ENCODE measurements around the gene RNF212B.
"Not testable (repeated sequence)": the region's sequence is repeated elsewhere in the genome, so short reads cannot be mapped to it uniquely, and the experiment has no call there.

The RNF212B gene

GRCh38 chr14:23269193-23269592 lies 31.5 kb downstream of the RNF212B start:
- no peak for TF ChIP-seq CTCF (IDR thresholded peaks at IDR 0.05; ENCODE audit: low read length, missing control alignments)
- DNase-seq (ENCODE audit: low read depth), result no peak
- no peak overlapping the region for H3K4me3 ChIP-seq (replicated peaks; ENCODE audit: low read depth, low read length)

- TF ChIP-seq CTCF (IDR thresholded peaks at IDR 0.05; ENCODE audit: low read length, missing control alignments), result no peak
- H3K4me3 ChIP-seq (replicated peaks; ENCODE audit: low read depth, low read length), result no peak overlapping the region
- DNase-seq (ENCODE audit: low read depth), result no peak
Measured at GRCh38 chr14:23275412-23275811, 37.7 kb downstream of the RNF212B start.

DNA sequence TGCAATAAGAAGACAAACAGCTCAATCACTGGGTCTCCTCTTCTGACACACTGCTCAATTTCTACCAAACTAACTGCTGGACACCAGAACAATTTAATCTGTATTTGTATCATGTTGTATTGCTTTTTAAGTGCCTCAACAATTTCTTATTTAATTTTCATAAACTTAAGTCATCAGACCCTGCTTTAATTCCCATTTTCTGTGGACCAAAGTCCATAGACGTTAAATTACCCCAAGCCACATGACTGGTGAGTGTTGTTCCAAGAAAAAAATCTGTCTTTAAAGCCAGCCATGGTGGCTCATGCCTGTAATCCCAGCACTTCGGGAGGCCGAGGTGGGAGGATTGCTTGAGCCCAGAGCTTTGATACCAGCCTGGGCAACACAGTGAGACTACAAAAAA lies 39.5 kb downstream of the RNF212B start:
- TF ChIP-seq CTCF (IDR thresholded peaks at IDR 0.05; ENCODE audit: low read length, missing control alignments), result no peak
- no peak overlapping the region for H3K4me3 ChIP-seq (replicated peaks; ENCODE audit: low read depth, low read length)
- no peak for DNase-seq (ENCODE audit: low read depth)

DNA sequence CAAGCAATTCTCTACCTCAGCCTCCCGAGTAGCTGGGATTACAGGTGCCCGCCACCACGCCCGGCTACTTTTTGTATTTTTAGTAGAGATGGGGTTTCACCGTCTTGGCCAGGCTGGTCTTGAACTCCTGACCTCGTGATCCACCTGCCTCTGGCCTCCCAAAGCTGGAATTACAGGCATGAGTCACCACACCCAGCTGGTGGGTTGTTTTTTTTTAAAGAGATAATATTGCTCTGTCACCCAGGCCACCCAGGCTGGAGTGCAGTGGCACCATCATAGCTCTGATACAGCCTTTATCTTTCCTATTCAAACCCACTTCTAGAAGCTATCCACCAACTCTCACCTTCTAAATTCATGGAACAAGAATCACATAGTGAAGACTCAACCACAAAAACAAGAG lies 40.2 kb downstream of the RNF212B start:
- not testable (repeated sequence) for H3K4me3 ChIP-seq (replicated peaks; ENCODE audit: low read depth, low read length); DNase-seq (ENCODE audit: low read depth)

DNA sequence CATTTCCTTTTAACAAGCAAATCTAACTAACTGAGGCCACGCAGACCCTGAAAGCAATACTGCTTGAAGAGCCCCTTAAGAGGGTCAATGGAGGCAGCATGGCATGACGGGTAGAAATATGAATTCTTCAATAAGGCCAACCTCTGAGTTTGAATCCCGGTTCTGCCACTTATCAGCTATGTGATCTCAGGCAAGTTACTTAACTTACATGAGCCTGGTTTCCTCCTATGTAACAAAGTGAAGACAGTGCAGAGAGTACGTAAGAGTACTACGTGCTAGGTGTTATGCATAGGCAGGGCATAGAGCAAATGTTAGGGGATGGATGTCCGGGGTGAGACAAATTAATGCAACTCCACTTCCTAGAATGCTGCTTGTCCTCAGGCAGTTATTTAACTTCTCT lies 43.5 kb downstream of the RNF212B start:
- no peak for TF ChIP-seq CTCF (IDR thresholded peaks at IDR 0.05; ENCODE audit: low read length, missing control alignments)
- no peak overlapping the region for H3K4me3 ChIP-seq (replicated peaks; ENCODE audit: low read depth, low read length)
- DNase-seq (ENCODE audit: low read depth), result no peak

GRCh38 chr14:23284654-23285529 lies 47.2 kb downstream of the RNF212B start:
- H3K4me3 ChIP-seq (replicated peaks; ENCODE audit: low read depth, low read length), result peak overlapping the region; percentile 68
- DNase-seq (ENCODE audit: low read depth), result peak; percentile 21
- no peak for TF ChIP-seq CTCF (IDR thresholded peaks at IDR 0.05; ENCODE audit: low read length, missing control alignments)

DNA sequence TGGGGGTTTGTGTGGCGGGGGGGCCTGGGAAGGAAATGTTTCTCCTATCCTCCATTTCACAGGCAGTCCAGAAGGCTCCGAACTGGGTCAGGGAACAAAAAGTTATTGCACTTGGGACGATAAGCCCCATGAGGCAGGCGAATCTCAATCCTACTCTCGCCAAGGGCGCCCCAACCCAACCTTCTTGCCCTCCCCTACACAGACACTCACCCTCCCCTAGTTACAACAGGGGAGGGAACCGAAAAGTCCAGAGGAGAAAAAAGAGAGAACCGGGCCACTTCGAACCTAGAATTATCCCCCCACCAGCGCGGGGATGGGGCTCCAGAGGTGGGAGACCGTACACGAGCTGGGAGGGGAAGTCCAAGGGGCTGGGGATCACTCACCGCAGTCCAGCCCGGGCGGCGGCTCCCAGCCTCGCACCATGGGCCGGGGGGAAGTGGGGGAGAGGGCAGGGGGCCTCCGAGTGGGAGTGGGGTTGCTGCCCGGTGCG lies 47.8 kb downstream of the RNF212B start:
- H3K4me3 ChIP-seq (replicated peaks; ENCODE audit: low read depth, low read length), result peak overlapping the region; percentile 68
- DNase-seq (ENCODE audit: low read depth), result no peak
- TF ChIP-seq CTCF (IDR thresholded peaks at IDR 0.05; ENCODE audit: low read length, missing control alignments), result no peak
